Subcutaneous abdominal adipose tissue (tissue), 5 donors: ENCODE measurements around the gene TARS1.

Source experiments
- H3K27ac ChIP-seq: one replicate; pipeline ENCODE4 v1.7.0; 2013; ENCODE audit warnings: low read depth, mild to moderate bottlenecking, inconsistent platforms, low read length, moderate library complexity
- H3K27me3 ChIP-seq, 5 donors: one replicate each; pipeline ENCODE4 v1.7.0; 2013; ENCODE audit warnings: low read length in 5 of 5, inconsistent platforms in 1 of 5; ENCODE audit not compliant: control insufficient read depth in 5 of 5, insufficient read depth in 4 of 5
- H3K36me3 ChIP-seq, 5 donors: one replicate each; pipeline ENCODE4 v1.7.0; 2013; ENCODE audit warnings: low read length in 5 of 5; ENCODE audit not compliant: control insufficient read depth in 5 of 5, insufficient read depth in 5 of 5
- H3K4me1 ChIP-seq, 5 donors: one replicate each; pipeline ENCODE4 v1.7.0; 2013; ENCODE audit warnings: low read length in 5 of 5, mild to moderate bottlenecking in 3 of 5, moderate library complexity in 1 of 5; ENCODE audit not compliant: control insufficient read depth in 5 of 5, insufficient read depth in 5 of 5
- H3K4me3 ChIP-seq, 5 donors: one replicate each; pipeline ENCODE4 v1.7.0; 2013; ENCODE audit warnings: low read length in 5 of 5, low read depth in 1 of 5
- H3K9ac ChIP-seq, 5 donors: one replicate each; pipeline ENCODE4 v1.7.0; 2013; ENCODE audit warnings: low read length in 5 of 5, mild to moderate bottlenecking in 4 of 5, moderate library complexity in 3 of 5
- H3K9me3 ChIP-seq, 5 donors: one replicate each; pipeline ENCODE4 v1.7.0; 2013; ENCODE audit warnings: low read length in 5 of 5; ENCODE audit not compliant: control insufficient read depth in 5 of 5
- donor health status: healthy.
- donor health status: healthy.
- donor health status: healthy.
- donor health status: healthy.
- donor health status: healthy.

The TARS1 gene

DNA sequence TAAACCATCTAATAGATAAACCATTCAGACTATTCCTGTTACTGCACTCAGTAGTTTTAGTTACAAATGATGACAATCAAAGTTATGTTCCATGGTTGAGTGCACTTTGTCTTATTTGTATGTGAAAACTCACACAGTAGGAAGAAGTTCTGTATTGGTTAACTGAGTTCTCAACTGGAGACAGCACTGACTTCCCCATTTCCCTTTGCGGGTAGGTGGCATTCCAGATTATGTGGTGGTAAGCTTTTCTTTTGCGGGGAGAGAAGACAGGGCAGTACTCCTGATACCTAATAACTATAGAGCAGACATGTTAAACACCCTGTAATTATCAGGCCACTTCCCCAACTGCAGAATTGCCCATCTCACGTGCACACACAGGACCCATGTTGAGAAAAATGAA lies 24.4 kb downstream of the TARS1 start:
- Histone ChIP-seq H3K36me3 (peaks cover 77 to 95% (median 89%) of the 10 kb centered on the region in 5 donors), H3K9ac (no peak overlapping the region), H3K4me3 (no peak overlapping the region)

DNA sequence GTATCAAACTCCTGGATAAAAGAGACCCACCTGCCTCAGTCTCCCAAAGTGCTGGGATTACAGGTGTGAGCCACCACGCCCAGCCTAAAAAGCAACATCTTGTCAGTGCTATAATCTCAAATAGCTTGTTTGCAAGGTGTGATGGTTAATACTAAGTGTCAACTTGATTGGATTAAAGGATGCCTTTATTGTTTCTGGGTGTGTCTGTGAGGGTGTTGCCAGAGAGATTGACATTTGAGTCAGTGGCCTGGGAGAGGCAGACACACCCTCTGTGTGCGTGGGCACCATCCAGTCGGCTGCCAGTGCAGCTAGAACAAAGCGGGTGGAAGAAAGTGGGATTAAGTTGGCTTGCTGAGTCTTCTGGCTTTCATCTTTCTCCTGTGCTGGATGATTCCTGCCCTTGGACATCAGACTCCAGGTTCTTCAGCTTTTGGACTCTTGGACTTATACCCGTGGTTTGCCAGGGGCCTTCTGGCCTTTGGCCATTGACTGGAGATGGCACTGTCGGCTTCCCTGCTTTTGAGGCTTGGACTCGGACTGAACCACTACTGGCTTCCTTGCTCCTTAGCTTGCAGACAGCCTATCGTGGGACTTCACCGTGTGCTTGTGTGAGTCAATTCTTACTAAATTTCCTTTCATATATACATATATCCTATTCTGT lies 28.1 kb downstream of the TARS1 start:
- no peaks in the 10 kb centered on the region for H3K4me1 ChIP-seq
- peak overlapping the region in 1 of 5 donors; percentile 25 for H3K9ac ChIP-seq
- H3K27me3 ChIP-seq, result no peaks in the 10 kb centered on the region
- no peak overlapping the region for H3K4me3 ChIP-seq
- no peaks in the 10 kb centered on the region for H3K9me3 ChIP-seq
- H3K27ac ChIP-seq, result no peak overlapping the region
- H3K36me3 ChIP-seq, result peaks cover 45 to 79% (median 68%) of the 10 kb centered on the region in 5 donors

More for the DNA sequence above, 24.4 kb downstream of the TARS1 start:
- H3K27me3 ChIP-seq, result no peaks in the 10 kb centered on the region
- H3K27ac ChIP-seq, result no peak overlapping the region
- H3K9me3 ChIP-seq, result no peaks in the 10 kb centered on the region
- no peaks in the 10 kb centered on the region for H3K4me1 ChIP-seq

- Histone ChIP-seq H3K27me3 (no peaks in the 10 kb centered on the region), H3K9me3 (no peaks in the 10 kb centered on the region), H3K4me3 (no peak overlapping the region), H3K27ac (no peak overlapping the region), H3K9ac (no peak overlapping the region), H3K36me3 (peaks cover 43 to 76% (median 62%) of the 10 kb centered on the region in 5 donors), H3K4me1 (no peaks in the 10 kb centered on the region)
Measured at GRCh38 chr5:33470544-33470943, 29.8 kb downstream of the TARS1 start.

DNA sequence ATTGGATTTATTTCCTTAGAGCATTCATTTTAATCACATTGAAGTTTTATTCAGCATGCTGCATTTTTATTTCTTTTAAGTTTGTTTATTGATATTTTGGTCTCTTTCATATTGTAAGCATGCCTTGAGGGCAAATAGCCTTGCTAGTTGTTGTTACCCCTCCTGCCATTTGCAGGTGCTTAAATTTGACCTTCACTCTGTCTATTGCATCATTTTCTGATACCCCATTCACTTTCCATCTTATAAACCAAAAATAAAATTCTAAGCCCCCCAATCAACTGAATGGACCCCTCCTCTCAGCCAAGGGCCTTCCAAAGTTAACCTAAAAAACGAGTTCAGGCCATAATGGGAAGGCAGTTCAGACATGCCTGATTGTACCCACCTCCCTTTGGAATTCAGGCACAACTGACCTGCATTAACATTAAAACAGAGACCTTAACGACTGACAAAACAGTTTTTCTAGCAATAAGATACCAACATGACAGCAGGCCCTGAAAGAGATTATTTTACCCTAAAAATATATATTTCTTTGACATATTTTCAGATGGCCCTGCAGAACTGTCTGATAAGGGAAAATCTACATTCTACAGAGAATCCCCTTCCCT lies 32.1 kb downstream of the TARS1 start:
- no peaks in the 10 kb centered on the region for H3K4me1 ChIP-seq
- no peak overlapping the region for H3K4me3 ChIP-seq

DNA sequence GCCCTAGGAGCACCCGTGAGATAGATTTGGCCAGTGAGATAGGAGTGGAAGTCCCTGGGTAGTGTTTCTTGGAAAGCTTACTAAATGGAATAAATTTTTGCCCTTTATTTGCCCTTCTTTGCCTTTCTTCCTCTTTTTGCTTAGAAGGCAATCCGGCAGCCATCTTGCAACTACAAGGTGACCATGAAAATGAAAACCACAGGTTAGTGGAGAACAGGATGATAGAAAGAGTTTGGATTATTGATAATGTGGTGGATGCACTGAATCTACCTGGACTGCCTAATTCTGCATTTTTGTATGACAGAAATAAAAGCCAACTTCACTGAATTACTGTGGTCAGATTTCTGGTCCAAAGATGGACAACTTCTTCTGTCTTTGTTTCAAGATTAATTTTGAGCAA lies 33.2 kb downstream of the TARS1 start:
- H3K36me3 ChIP-seq, result peaks cover 19 to 48% (median 33%) of the 10 kb centered on the region in 5 donors
- no peak overlapping the region for H3K4me3 ChIP-seq
- no peak overlapping the region for H3K27ac ChIP-seq
- no peaks in the 10 kb centered on the region for H3K27me3 ChIP-seq
- H3K4me1 ChIP-seq, result no peaks in the 10 kb centered on the region
- H3K9me3 ChIP-seq, result no peaks in the 10 kb centered on the region
- H3K9ac ChIP-seq, result no peak overlapping the region

More for the DNA sequence above, 32.1 kb downstream of the TARS1 start:
- no peak overlapping the region for H3K9ac ChIP-seq
- H3K27ac ChIP-seq, result no peak overlapping the region
- H3K27me3 ChIP-seq, result no peaks in the 10 kb centered on the region
- H3K36me3 ChIP-seq, result peaks cover 24 to 58% (median 43%) of the 10 kb centered on the region in 5 donors
- H3K9me3 ChIP-seq, result no peaks in the 10 kb centered on the region

DNA sequence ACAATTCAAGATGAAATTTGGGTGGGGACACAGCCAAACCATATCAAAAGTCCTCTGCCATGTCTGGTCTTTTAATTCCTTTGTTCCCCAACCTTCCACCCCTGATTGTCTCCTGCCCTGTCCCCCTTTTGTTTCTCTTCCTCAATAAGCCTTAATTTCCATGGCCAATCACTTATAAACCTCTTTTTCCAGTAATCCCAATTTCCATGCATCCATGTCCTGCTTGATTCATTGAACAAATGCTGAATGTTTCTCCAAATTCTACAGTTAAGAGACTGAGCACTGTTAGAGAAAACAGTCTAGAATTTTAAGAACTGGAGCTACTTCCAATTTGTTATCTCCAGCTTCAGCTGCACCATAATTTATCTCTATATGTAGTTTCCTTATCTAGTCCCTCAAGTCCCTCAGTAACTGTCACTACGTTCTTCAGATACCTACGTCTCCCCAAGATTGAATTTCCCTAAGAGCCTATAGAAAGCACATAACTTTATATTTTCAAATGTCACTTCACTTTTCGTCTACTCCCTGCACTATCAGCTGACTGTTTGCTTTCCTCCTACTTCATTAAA lies 34.2 kb downstream of the TARS1 start:
- Histone ChIP-seq H3K27me3 (no peaks in the 10 kb centered on the region), H3K9me3 (no peaks in the 10 kb centered on the region), H3K4me1 (no peaks in the 10 kb centered on the region), H3K27ac (no peak overlapping the region), H3K9ac (no peak overlapping the region), H3K36me3 (peaks cover 13 to 42% (median 28%) of the 10 kb centered on the region in 5 donors), H3K4me3 (no peak overlapping the region)

GRCh38 chr5:33475706-33476105 lies 34.9 kb downstream of the TARS1 start:
- no peaks in the 10 kb centered on the region for H3K27me3 ChIP-seq
- H3K9ac ChIP-seq, result no peak overlapping the region
- H3K4me1 ChIP-seq, result no peaks in the 10 kb centered on the region
- peaks cover 8 to 35% (median 21%) of the 10 kb centered on the region in 5 donors for H3K36me3 ChIP-seq
- no peak overlapping the region for H3K27ac ChIP-seq
- H3K9me3 ChIP-seq, result no peaks in the 10 kb centered on the region
- no peak overlapping the region for H3K4me3 ChIP-seq

DNA sequence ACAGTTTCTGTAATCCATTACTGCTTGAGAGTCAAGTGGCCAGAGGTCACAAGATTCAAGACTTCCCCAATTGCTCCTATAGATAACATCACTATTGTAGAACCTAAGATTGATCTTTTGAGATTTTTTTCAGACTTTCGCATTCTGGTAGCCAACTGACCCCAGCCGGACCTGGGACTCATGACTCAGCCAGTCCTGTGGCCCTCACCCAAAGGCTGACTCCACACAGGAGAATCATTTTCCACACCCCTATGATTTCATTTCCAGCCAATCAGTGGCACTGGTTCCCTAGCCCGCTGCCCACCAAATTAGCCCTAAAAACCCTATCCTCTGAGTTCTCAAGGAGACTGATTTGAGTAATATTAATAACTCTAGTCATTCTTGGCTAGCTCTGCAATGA lies 36.2 kb downstream of the TARS1 start:
- H3K9ac ChIP-seq, result no peak overlapping the region
- H3K27me3 ChIP-seq, result no peaks in the 10 kb centered on the region
- no peak overlapping the region for H3K27ac ChIP-seq
- H3K36me3 ChIP-seq, result peaks cover 5 to 24% (median 11%) of the 10 kb centered on the region in 5 donors
- no peaks in the 10 kb centered on the region for H3K9me3 ChIP-seq
- no peaks in the 10 kb centered on the region for H3K4me1 ChIP-seq
- H3K4me3 ChIP-seq, result no peak overlapping the region

DNA sequence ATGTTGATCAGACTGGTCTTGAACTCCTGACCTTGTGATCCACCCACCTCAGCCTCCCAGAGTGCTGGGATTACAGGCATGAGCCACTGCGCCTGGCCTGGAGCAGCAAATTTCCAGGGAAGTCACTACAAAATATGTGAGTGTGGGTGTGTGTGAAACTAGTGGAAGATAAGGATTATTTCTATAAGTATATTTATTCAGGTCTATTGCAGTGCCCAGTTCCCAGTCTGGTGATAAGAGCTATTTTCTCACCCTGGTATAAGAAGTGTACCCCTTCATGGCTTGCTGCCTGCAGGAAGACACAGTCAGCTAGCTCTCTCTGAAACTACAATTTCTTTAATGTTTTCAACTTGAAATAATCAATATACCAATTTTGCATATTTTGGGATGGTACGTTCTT lies 37.1 kb downstream of the TARS1 start:
- no peak overlapping the region for H3K9ac ChIP-seq
- no peaks in the 10 kb centered on the region for H3K9me3 ChIP-seq
- peaks cover 5 to 20% (median 8%) of the 10 kb centered on the region in 5 donors for H3K36me3 ChIP-seq
- no peaks in the 10 kb centered on the region for H3K27me3 ChIP-seq
- no peaks in the 10 kb centered on the region for H3K4me1 ChIP-seq
- H3K4me3 ChIP-seq, result no peak overlapping the region
- H3K27ac ChIP-seq, result no peak overlapping the region

- Histone ChIP-seq H3K36me3 (peaks cover 5 to 14% (median 8%) of the 10 kb centered on the region in 5 donors), H3K27me3 (no peaks in the 10 kb centered on the region), H3K4me1 (no peaks in the 10 kb centered on the region), H3K4me3 (no peak overlapping the region), H3K9me3 (no peaks in the 10 kb centered on the region), H3K9ac (no peak overlapping the region), H3K27ac (no peak overlapping the region)
Measured at GRCh38 chr5:33479311-33479710, 38.5 kb downstream of the TARS1 start.
